HCT116 (cell line): Measurements from ENCODE around the gene ZSCAN1. TPM values are rescaled to one million over a fixed set of nuclear protein-coding genes. Genes with fewer than 3 reads are reported as not detected.

Source experiments
- ATAC-seq: fragments of 200-7000 bp; cut with Tn5 transposase; 2 replicates; pipeline ENCODE4 v1.9.1; 2020; ENCODE audit warnings: mild to moderate bottlenecking, moderate library complexity
- BruUV-seq: library from RNA; stranded (reverse); fragments of 400-500 nt; replicated peaks from 2 replicates; lab custom pipeline; 2021; lab: Mats Ljungman, UMichigan
- CTCF ChIA-PET: fragments of 300-600 bp; sonication (Branson Sonifier 250); formaldehyde crosslinking; loops from one replicate; lab custom pipeline; 2021; ENCODE audit warnings: antibody characterized with exemption; lab: Charles Lee
- POLR2A ChIA-PET: fragments of 300-600, 350-600 bp; sonication (Branson Sonifier 250); formaldehyde crosslinking; loops from one replicate; lab custom pipeline; 2021; ENCODE audit warnings: antibody characterized with exemption; lab: Charles Lee
- RAD21 ChIA-PET, 2 experiments: fragments of 300-600 bp; sonication (Branson Sonifier 250); formaldehyde crosslinking; loops; one replicate each; lab custom pipeline; 2023; ENCODE audit warnings: low total read pairs in 2 of 2; ENCODE audit not compliant: uncharacterized antibody in 2 of 2, unreplicated experiment in 2 of 2, low non-redundant PET in 1 of 2; lab: Charles Lee
- DNase-seq: peaks from one replicate; pipeline ENCODE4 v3.0.0-alpha.2; 2010; ENCODE audit warnings: low read depth, low spot score
- H2AFZ ChIP-seq: fragments of 200-600 bp; shearing (Covaris generic), sonication (generic); 2 replicates; pipeline ENCODE4 v1.6.1; 2017; ENCODE audit warnings: low read depth, mixed run types, mixed read lengths, antibody characterized with exemption, low read length; ENCODE audit not compliant: poor library complexity, severe bottlenecking
- H3K27ac ChIP-seq: 2 replicates; pipeline ENCODE4 v1.5.1; 2012; ENCODE audit warnings: low read depth, low read length
- H3K27me3 ChIP-seq: fragments of 200-600 bp; sonication (generic); 2 replicates; pipeline ENCODE4 v1.6.1; 2016; ENCODE audit warnings: mixed run types, low read length, mixed read lengths; ENCODE audit not compliant: insufficient read depth
- H3K36me3 ChIP-seq, 2 experiments: fragments of 200-500 bp in 1 of 2; fragments of 200-600 bp in 1 of 2; sonication (Bioruptor generic) in 1 of 2; sonication (generic) in 1 of 2; 2 replicates each; pipeline versions ENCODE4 v1.5.1 to v1.6.1; 2014 to 2016; ENCODE audit warnings: low read length in 2 of 2, inconsistent platforms in 1 of 2, mixed read lengths in 1 of 2, mixed run types in 1 of 2; ENCODE audit not compliant: insufficient read depth in 2 of 2, control insufficient read depth in 1 of 2
- H3K4me1 ChIP-seq, 2 experiments: fragments of 200-600 bp in 1 of 2; sonication (generic) in 1 of 2; 2 replicates each; pipeline versions ENCODE4 v1.5.1 to v1.6.1; 2012 to 2017; ENCODE audit warnings: low read length in 2 of 2, inconsistent platforms in 1 of 2, mild to moderate bottlenecking in 1 of 2, mixed read lengths in 1 of 2, mixed run types in 1 of 2, moderate library complexity in 1 of 2; ENCODE audit not compliant: insufficient read depth in 2 of 2, control insufficient read depth in 1 of 2
- H3K4me2 ChIP-seq: fragments of 200-600 bp; sonication (generic); 2 replicates; pipeline ENCODE4 v1.6.1; 2017; ENCODE audit warnings: mixed run types, low read length, mixed read lengths
- H3K4me3 ChIP-seq, 2 experiments: fragments of 200-600 bp in 1 of 2; sonication (generic) in 1 of 2; replicated peaks in 1 of 2; 2 replicates each; pipeline ENCODE4 v1.5.1; 2011 to 2016; ENCODE audit warnings: low read length in 2 of 2, control low read depth in 1 of 2, low read depth in 1 of 2, mild to moderate bottlenecking in 1 of 2, mixed read lengths in 1 of 2, mixed run types in 1 of 2
- H3K79me2 ChIP-seq: fragments of 200-600 bp; sonication (generic); 2 replicates; pipeline ENCODE4 v1.6.1; 2017; ENCODE audit warnings: mild to moderate bottlenecking, mixed run types, low read length, moderate library complexity, mixed read lengths; ENCODE audit not compliant: insufficient read depth
- H3K9ac ChIP-seq: fragments of 200-600 bp; sonication (generic); 2 replicates; pipeline ENCODE4 v1.6.1; 2016; ENCODE audit warnings: low read length, mixed read lengths
- H3K9me2 ChIP-seq: fragments of 200-600 bp; sonication (generic), shearing (Covaris generic); 2 replicates; pipeline ENCODE4 v1.6.1; 2017; ENCODE audit warnings: mixed run types, mild to moderate bottlenecking, moderate library complexity; ENCODE audit not compliant: insufficient read depth
- H3K9me3 ChIP-seq, 2 experiments: fragments of 200-500 bp in 1 of 2; fragments of 200-600 bp in 1 of 2; sonication (Bioruptor generic) in 1 of 2; sonication (generic) in 1 of 2; 2 replicates each; pipeline ENCODE4 v1.6.1; 2014 to 2017; ENCODE audit warnings: low read length in 2 of 2, mixed read lengths in 2 of 2, inconsistent platforms in 1 of 2, low read depth in 1 of 2, mild to moderate bottlenecking in 1 of 2, mixed run types in 1 of 2, moderate library complexity in 1 of 2; ENCODE audit not compliant: control insufficient read depth in 1 of 2, insufficient read depth in 1 of 2
- H4K20me1 ChIP-seq: fragments of 200-600 bp; sonication (generic), shearing (Covaris generic); 2 replicates; pipeline ENCODE4 v1.6.1; 2017; ENCODE audit warnings: mixed run types, mild to moderate bottlenecking, moderate library complexity; ENCODE audit not compliant: insufficient read depth
- CBX3 ChIP-seq: IDR thresholded peaks from 2 replicates; pipeline ENCODE4 v1.6.1; 2012; ENCODE audit warnings: low read depth
- CEBPB ChIP-seq: IDR thresholded peaks from 2 replicates; pipeline ENCODE4 v1.6.1; 2012; ENCODE audit warnings: low read depth
- ELF1 ChIP-seq: IDR thresholded peaks from 2 replicates; pipeline ENCODE4 v1.6.1; 2012; ENCODE audit warnings: low read depth, borderline replicate concordance
- EZH2 ChIP-seq: fragments of 200-600 bp; sonication (generic); IDR thresholded peaks from 2 replicates; pipeline ENCODE4 v1.6.1; 2017; ENCODE audit warnings: antibody characterized with exemption, mixed run types
- FOSL1 ChIP-seq: IDR thresholded peaks from 2 replicates; pipeline ENCODE4 v1.6.1; 2012; ENCODE audit warnings: low read depth
- JUND ChIP-seq: IDR thresholded peaks from 2 replicates; pipeline ENCODE4 v1.6.1; 2012
- POLR2AphosphoS5 ChIP-seq: IDR thresholded peaks from 2 replicates; pipeline ENCODE4 v1.6.1; 2011; ENCODE audit warnings: mild to moderate bottlenecking, low read depth, low read length, moderate library complexity
- SIN3A ChIP-seq: IDR thresholded peaks from 2 replicates; pipeline ENCODE4 v1.6.1; 2012; ENCODE audit warnings: low read depth
- SP1 ChIP-seq: IDR thresholded peaks from 2 replicates; pipeline ENCODE4 v1.6.1; 2012; ENCODE audit warnings: low read depth
- ZBTB33 ChIP-seq: IDR thresholded peaks from 2 replicates; pipeline ENCODE4 v1.6.1; 2011; ENCODE audit warnings: mild to moderate bottlenecking, low read length, moderate library complexity; ENCODE audit not compliant: insufficient replicate concordance; ENCODE audit errors: extremely low read depth
- ZNF274 ChIP-seq: fragments of 200-500 bp; sonication (Bioruptor generic); IDR thresholded peaks from 2 replicates; pipeline ENCODE4 v1.6.1; 2014; ENCODE audit warnings: mild to moderate bottlenecking, low read depth, low read length, inconsistent platforms
- intact Hi-C: fragments of 100-400 bp; cut with micrococcal nuclease; formaldehyde crosslinking; loops from 2 replicates; pipeline ENCODE4 v1.10.0; 2022
- total RNA-seq: library from RNA; stranded (reverse); gene quantifications from one replicate; pipeline ENCODE4 v1.2.1, GENCODE V29; 2021; ENCODE audit not compliant: unreplicated experiment
- TF ChIP-seq, protein P1 (sequence below): IDR thresholded peaks from 2 replicates; pipeline ENCODE4 v1.6.1; 2012; ENCODE audit warnings: low read depth

Gene ZSCAN1
- total RNA-seq, 1 experiment from 2014 or later, result not detected

DNA sequence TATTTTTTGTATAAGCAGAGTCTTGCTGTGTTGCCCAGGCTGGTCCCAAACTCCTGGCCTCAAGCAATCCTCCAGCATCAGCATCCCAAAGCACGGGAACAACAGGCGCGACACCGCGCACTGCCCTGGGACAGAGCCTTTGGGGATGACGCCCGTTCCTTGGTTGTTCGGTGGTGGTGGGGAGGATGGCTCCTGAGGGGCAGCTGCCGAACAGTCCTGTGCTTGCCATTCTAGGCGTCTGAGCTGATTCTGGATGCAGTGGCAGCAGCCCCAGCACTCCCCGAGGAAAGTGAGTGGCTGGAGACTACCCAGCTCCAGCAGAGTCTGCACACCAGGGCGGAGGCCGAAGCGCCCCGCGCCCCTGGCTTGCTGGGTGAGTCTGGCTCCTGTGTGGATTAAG is 18.4 kb downstream of the ZSCAN1 start:
- RAD21 ChIA-PET, result no interaction called here
- DNase-seq, result no peak
- Histone ChIP-seq H3K9me2 (no peaks in the 10 kb centered on the region), H3K79me2 (no peaks in the 10 kb centered on the region), H2AFZ (no peak overlapping the region), H3K36me3 (no peaks in the 10 kb centered on the region), H3K9me3 (peaks cover 4 to 17% of the 10 kb centered on the region in 2 experiments; a peak in 2 of 4 replicates), H4K20me1 (no peaks in the 10 kb centered on the region), H3K4me3 (no peak overlapping the region), H3K9ac (no peak overlapping the region), H3K4me1 (no peaks in the 10 kb centered on the region), H3K4me2 (no peak overlapping the region), H3K27ac (no peak overlapping the region), H3K27me3 (no peaks in the 10 kb centered on the region)
- no TSS peak for BruUV-seq
- CTCF ChIA-PET, result no interaction called here
- no peak for TF ChIP-seq ZNF274
- TF ChIP-seq JUND, result no peak
- no peak for TF ChIP-seq FOSL1
- no peak for TF ChIP-seq POLR2AphosphoS5
- TF ChIP-seq ZBTB33, result no peak
- no peak for TF ChIP-seq SIN3A
- TF ChIP-seq, protein P1, sequence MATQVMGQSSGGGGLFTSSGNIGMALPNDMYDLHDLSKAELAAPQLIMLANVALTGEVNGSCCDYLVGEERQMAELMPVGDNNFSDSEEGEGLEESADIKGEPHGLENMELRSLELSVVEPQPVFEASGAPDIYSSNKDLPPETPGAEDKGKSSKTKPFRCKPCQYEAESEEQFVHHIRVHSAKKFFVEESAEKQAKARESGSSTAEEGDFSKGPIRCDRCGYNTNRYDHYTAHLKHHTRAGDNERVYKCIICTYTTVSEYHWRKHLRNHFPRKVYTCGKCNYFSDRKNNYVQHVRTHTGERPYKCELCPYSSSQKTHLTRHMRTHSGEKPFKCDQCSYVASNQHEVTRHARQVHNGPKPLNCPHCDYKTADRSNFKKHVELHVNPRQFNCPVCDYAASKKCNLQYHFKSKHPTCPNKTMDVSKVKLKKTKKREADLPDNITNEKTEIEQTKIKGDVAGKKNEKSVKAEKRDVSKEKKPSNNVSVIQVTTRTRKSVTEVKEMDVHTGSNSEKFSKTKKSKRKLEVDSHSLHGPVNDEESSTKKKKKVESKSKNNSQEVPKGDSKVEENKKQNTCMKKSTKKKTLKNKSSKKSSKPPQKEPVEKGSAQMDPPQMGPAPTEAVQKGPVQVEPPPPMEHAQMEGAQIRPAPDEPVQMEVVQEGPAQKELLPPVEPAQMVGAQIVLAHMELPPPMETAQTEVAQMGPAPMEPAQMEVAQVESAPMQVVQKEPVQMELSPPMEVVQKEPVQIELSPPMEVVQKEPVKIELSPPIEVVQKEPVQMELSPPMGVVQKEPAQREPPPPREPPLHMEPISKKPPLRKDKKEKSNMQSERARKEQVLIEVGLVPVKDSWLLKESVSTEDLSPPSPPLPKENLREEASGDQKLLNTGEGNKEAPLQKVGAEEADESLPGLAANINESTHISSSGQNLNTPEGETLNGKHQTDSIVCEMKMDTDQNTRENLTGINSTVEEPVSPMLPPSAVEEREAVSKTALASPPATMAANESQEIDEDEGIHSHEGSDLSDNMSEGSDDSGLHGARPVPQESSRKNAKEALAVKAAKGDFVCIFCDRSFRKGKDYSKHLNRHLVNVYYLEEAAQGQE, result no peak
- no peak for TF ChIP-seq SP1
- no peak for TF ChIP-seq ELF1
- no peak for TF ChIP-seq EZH2
- TF ChIP-seq CEBPB, result no peak
- TF ChIP-seq CBX3, result no peak
- POLR2A ChIA-PET, result no interaction called here
- ATAC-seq, result no peak
- intact Hi-C loops, result no loop called here
